SJCRH30 (cell line): Measurements from ENCODE around the gene SPINK4. TPM values are rescaled to one million over a fixed set of nuclear protein-coding genes. Genes with fewer than 3 reads are reported as not detected.
A peak's percentile ranks its signal among the peaks of the same experiment; 100 is the strongest.

ENCODE experiments used
- DNase-seq, 2 experiments: peaks; one replicate each; pipeline ENCODE4 v3.0.0-alpha.2; 2015 to 2020
- H3K27ac ChIP-seq: fragments of 250-450 bp; sonication (Bioruptor Pico); 2 replicates; pipeline ENCODE4 v1.5.1; 2020; ENCODE audit warnings: mild to moderate bottlenecking, moderate library complexity
- H3K27me3 ChIP-seq: fragments of 250-450 bp; sonication (Bioruptor Pico); 2 replicates; pipeline ENCODE4 v1.5.1; 2020; ENCODE audit warnings: mild to moderate bottlenecking, moderate library complexity
- H3K36me3 ChIP-seq: fragments of 250-450 bp; sonication (Bioruptor Pico); 2 replicates; pipeline ENCODE4 v1.5.1; 2020; ENCODE audit warnings: mild to moderate bottlenecking, moderate library complexity
- H3K4me1 ChIP-seq: fragments of 250-450 bp; sonication (Bioruptor Pico); 2 replicates; pipeline ENCODE4 v1.5.1; 2020; ENCODE audit warnings: mild to moderate bottlenecking, moderate library complexity
- H3K4me3 ChIP-seq: fragments of 250-450 bp; sonication (Bioruptor Pico); 2 replicates; pipeline ENCODE4 v1.5.1; 2020; ENCODE audit warnings: mild to moderate bottlenecking, moderate library complexity
- H3K9me3 ChIP-seq: fragments of 250-450 bp; sonication (Bioruptor Pico); replicated peaks from 2 replicates; pipeline ENCODE4 v1.5.1; 2020; ENCODE audit warnings: mild to moderate bottlenecking, moderate library complexity
- total RNA-seq: library from RNA; depleted of rRNA; stranded (reverse); fragments of >200 nt; shearing (Covaris generic); gene quantifications from 2 replicates; pipeline ENCODE4 v1.2.3, GENCODE V29; 2014

The SPINK4 gene
- total RNA-seq, 1 experiment from 2014 or later: not detected

DNA sequence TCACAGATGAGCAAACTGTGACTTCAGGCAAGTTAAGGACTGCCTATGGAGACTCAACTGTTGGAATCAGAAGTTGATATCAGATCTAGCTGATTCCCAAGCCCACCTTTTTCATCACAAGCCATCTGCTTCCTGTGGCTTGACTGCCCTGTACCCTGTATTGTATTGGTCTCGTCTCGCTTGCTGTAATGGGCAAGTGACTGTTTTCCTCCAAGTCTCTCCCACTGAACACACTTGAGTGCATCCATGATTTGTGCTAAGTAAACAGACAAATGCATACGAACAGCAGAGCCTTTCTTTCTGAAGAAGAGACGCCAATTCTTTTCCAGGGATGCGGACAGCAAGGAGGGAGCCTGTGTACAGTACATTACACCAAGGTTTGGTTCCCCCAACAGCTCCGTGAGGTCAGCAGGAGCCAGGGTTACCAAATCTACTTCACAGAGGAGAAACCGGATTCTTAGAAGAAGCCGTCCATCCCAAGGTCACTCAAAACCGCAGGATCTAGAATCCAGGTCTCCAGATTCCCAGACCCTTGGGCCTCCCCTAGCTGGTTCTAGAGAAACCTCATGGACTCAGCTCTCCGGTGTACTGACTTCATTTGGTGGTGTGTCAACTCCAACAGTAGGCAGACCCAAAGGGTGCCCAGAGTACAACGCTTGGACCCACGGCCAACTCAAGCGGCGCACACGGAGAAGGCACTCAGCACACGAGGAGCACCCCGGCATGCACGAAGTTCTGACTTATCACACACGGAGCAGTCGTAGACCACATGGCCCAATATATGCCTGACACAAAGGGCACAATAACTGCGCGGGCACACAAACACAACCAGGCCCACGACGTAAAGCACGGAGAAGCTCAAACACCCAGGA, 23.4 kb downstream of the SPINK4 start:
- H3K36me3 ChIP-seq: peaks cover 51% of the 10 kb centered on the region
- peak overlapping the region; percentile 75 for H3K27ac ChIP-seq

DNA sequence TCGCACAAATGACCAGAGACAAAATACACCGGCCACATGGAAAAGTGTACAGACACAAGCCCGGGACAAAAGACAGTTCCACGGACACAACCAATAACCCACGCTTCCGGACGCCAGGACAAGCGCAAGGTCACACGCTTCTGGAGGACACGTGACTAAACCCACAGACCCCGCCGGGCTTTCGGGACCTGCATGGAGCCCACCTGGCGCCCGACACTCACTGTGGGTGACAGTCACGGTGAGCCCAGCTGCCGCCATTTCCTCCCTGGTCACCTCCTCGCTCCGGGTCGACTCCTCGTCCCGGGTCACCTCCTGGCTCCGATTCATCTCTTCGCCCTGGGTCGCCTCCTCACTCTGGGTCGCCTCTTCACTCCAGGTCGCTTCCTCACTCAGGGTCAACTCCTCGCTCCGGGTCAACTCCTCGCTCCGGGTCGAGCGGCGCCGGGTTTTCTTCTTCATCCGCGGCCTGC, 24.1 kb downstream of the SPINK4 start:
- Histone ChIP-seq H3K36me3 (peaks cover 48% of the 10 kb centered on the region), H3K27me3 (no peaks in the 10 kb centered on the region)

More for the DNA sequence above, 23.4 kb downstream of the SPINK4 start:
- DNase-seq: peak; percentile 11 to 37
- H3K27me3 ChIP-seq: no peaks in the 10 kb centered on the region
- peak overlapping the region; percentile 93 for H3K4me3 ChIP-seq
- H3K9me3 ChIP-seq: no peaks in the 10 kb centered on the region
- H3K4me1 ChIP-seq: peaks cover 2% of the 10 kb centered on the region

DNA sequence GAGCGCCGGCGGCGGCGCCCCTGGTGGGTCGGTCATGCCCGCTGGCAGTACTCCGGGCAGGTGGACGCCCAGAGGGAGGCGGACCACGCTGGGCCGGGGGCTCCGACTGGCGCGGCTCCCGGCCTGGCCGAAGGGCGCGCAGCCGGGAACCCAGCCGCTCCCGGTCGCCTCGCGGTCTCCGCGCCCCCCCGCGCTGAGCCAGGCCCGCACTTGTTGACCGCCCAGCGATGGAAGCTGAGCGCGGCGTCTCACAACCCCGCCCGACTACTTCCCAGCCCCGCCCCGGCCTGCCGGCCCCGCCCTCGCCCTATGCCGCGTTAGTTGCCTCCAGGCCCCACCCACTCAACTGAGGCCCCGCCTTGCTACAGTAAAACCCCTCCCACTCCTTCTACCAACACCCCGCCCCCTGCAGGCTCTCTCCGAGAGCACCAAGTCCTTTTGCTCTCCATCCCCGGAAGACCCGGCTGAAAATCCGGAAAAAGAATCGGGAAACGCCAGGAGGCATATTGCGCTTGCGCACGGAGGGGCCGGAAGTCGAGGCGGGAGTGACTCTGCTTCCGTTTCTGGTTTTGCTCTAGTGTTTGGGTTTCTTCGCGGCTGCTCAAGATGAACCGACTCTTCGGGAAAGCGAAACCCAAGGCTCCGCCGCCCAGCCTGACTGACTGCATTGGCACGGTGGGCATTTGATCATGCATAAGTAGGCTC, 24.7 kb downstream of the SPINK4 start, which contains the start of the genes BAG1 and CHMP5:
TSS of gene BAG1 (minus strand) at position 236 of the 705 bp plus-strand sequence.
TSS of gene CHMP5 (plus strand) at position 577 of the 705 bp plus-strand sequence. CDS start at position 607, 30 bp downstream.
- Histone ChIP-seq H3K36me3 (peaks cover 44% of the 10 kb centered on the region), H3K27ac (peak within 1 kb of the TSS; percentile 75), H3K27me3 (no peaks in the 10 kb centered on the region), H3K4me3 (peak within 1 kb of the TSS; percentile 93), H3K9me3 (no peaks in the 10 kb centered on the region), H3K4me1 (peaks cover 2% of the 10 kb centered on the region)
- DNase-seq: peak; percentile 99

More for the DNA sequence above, 24.1 kb downstream of the SPINK4 start:
- Histone ChIP-seq H3K4me3 (peak overlapping the region; percentile 93), H3K4me1 (peaks cover 2% of the 10 kb centered on the region), H3K27ac (peak overlapping the region; percentile 75), H3K9me3 (no peaks in the 10 kb centered on the region)
- DNase-seq: peak; percentile 61 to 63

DNA sequence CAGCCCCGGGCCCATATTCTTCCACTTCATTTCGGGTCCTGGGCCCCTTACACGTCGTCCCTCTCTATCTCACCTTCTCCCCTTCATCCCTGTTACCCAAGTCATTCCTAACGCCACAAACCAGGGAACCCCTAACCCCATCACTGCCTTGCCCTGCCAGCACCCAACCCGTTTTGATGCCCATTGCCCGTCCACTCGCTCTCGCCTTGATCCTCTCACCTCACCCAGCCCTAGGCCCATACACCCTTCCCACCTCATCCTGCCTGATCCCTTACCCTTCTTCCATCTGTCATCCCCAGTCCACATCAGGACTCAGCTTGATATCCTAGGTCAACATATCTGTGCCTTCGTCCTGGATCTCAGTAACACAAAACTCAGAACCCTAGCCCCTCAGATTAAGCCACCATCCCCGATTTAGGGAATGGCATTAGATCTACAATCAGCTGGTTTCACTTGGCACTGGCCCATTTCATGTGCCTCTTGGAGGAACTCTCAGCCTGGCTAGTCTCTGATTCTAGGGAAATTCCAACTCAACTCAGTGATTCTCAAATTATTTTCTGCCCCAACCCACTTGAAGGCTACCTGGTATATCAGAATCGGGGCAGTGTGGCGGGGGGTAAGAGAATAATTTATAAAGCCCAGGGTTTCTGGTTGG, 25.4 kb downstream of the SPINK4 start:
- peaks cover 41% of the 10 kb centered on the region for H3K36me3 ChIP-seq
- no peak for DNase-seq
- H3K27ac ChIP-seq: peak overlapping the region; percentile 45
- peak overlapping the region; percentile 93 for H3K4me3 ChIP-seq
- peaks cover 2% of the 10 kb centered on the region for H3K4me1 ChIP-seq
- no peaks in the 10 kb centered on the region for H3K9me3 ChIP-seq
- no peaks in the 10 kb centered on the region for H3K27me3 ChIP-seq

DNA sequence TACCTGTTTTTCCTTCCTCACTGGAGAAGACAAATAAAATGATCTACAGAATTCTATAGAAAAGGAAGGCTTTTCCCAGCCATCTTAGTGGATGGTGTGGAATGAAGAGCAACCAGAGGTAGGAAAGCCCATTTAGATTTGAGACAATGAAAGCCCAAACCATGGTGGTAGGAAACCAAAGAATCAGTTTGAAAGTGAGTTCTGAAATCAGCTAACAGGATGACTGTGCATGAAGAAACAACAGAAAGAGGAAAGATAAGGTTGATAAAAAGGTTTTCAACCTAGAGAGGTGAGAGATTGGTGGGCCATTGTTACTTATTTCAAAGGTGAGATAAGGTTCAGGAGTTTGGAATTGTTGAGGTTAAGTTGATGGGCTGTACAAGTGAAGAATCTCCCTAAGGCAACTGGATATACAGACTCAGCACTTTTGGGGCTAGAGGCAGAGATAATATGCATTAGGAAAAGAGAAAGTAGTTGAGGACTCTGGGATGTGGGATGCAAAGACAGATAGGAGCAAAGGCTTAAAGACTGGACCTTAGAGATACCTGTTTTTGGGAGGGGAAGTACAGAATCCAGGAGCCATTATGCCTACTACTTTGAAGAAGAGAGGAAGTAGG, 27.3 kb downstream of the SPINK4 start:
- peaks cover 2% of the 10 kb centered on the region for H3K4me1 ChIP-seq
- H3K36me3 ChIP-seq: peaks cover 36% of the 10 kb centered on the region
- H3K27ac ChIP-seq: no peak overlapping the region
- no peaks in the 10 kb centered on the region for H3K27me3 ChIP-seq
- no peak for DNase-seq
- H3K9me3 ChIP-seq: no peaks in the 10 kb centered on the region
- H3K4me3 ChIP-seq: no peak overlapping the region

DNA sequence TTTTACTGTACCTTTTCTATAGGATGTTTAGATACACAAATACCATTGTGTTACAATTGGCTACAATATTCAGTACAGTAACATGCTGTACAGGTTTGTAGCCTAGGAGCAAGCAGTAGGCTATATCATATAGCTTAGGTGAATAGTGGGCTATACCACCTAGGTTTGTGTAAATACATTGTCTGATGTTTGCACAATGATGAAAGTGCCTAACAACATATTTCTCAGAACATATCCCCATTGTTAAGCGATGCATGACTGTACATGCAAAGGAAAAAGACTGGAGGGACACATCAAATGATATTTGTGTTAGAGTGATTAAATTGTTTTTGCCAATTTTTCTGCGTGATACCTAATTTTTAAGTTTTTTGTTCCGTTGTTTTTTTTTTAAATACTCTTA, 30.2 kb downstream of the SPINK4 start:
- DNase-seq: no peak
- Histone ChIP-seq H3K4me1 (peaks cover 26% of the 10 kb centered on the region), H3K9me3 (no peaks in the 10 kb centered on the region), H3K4me3 (no peak overlapping the region), H3K36me3 (peaks cover 46% of the 10 kb centered on the region), H3K27me3 (no peaks in the 10 kb centered on the region; the same call in 1 of the 2 replicates), H3K27ac (no peak overlapping the region)

DNA sequence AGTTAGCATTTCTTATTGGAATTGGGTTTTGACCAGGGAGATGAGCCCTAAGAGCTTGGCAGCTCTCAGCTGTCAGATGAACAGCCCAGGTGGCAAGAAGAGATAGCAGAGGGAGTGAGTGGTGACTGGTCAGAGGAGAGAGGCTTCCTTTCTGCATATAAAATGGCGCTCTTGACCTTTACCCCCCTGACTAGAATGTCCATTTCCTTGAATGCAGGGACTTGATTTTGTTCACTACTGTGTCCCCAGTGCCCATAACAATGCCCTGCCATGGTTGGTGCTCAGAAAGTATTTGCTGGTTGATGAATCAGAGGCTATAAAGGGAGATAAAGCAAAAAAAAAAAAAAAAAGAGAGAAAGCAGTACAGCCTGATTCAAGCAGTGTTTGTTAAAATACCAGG, 32.1 kb downstream of the SPINK4 start:
- Histone ChIP-seq H3K9me3 (no peaks in the 10 kb centered on the region), H3K4me1 (peaks cover 26% of the 10 kb centered on the region), H3K36me3 (peaks cover 58% of the 10 kb centered on the region), H3K27ac (no peak overlapping the region), H3K4me3 (no peak overlapping the region), H3K27me3 (no peaks in the 10 kb centered on the region; the same call in 1 of the 2 replicates)
- no peak for DNase-seq

DNA sequence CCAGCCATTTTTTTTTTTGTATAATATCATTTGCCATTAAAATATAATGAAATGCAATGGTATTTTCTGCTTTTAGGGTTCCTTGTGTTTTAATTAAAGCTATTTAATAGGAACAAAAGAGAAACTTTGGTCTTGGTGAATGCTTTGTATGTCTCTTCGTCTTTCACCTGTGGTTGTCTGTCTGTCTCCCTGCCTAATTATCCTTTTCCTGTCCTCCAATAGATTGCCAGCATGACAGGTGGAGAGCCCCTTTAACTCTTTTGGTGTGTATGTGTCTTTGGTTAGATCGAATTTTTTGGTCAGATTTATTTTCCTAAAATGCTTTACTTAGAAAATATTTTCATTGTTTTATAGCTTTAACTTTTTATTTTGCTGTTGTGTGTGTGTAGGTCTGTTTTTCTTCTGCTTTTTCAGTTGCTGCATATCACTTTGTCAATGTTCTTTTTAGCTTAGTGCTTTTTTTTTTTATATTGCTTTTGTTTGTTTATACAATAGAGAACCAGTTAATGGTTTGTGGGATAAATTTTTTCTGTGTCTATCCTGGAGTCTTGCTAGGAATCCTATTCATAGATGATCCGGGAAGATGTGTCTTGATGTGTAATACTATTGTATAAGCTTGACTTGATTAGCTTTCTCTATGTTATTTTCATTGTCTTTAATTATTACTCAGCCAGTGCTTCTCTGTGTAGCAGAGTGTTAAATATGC, 33.5 kb downstream of the SPINK4 start:
- Histone ChIP-seq H3K27ac (peak overlapping the region; percentile 69), H3K4me1 (peaks cover 26% of the 10 kb centered on the region), H3K4me3 (no peak overlapping the region), H3K9me3 (no peaks in the 10 kb centered on the region), H3K36me3 (peaks cover 56% of the 10 kb centered on the region), H3K27me3 (no peaks in the 10 kb centered on the region; the same call in 1 of the 2 replicates)
- DNase-seq: peak; percentile 61 to 81

DNA sequence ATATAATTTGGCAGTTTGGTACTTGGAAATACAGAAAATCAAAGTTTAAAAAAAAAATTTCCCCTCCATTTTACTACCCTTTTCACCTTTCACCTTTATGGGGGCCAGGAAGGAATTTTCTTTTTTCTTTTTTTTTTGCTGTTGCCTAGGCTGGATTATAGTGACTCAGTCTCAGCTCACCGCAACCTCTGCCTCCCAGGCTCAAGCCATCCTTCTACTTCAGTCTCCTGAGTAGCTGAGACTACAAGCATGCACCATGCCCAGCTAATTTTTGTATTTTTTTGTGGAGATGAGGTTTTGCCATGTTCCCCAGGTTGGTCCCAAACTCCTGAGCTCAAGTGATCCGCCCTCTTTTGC, 34.0 kb downstream of the SPINK4 start:
- no peak for DNase-seq
- Histone ChIP-seq H3K27ac (peak overlapping the region; percentile 69), H3K36me3 (peaks cover 54% of the 10 kb centered on the region), H3K9me3 (no peaks in the 10 kb centered on the region), H3K4me3 (no peak overlapping the region), H3K4me1 (peaks cover 26% of the 10 kb centered on the region), H3K27me3 (no peaks in the 10 kb centered on the region; the same call in 1 of the 2 replicates)

DNA sequence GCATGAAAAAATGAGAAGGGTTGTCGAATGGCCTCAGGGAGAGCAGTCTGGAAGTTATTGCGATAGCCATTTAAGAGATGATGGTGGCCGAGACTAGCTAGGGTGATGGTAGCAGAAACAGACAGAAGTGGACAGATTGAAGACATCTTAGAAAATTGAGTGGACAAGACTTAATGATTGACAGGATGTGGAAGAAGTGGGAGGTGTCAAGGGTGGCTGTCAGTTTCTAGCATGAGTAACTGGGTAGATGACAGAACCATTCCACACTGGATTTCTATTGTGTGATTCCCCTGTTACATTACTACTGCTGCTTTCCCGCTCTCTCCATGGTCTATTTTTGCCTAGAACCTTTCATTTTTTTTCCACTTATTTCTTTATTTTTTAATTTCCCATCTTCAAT, 37.5 kb downstream of the SPINK4 start:
- DNase-seq: no peak
- Histone ChIP-seq H3K27ac (no peak overlapping the region), H3K9me3 (no peaks in the 10 kb centered on the region), H3K27me3 (no peaks in the 10 kb centered on the region; the same call in 1 of the 2 replicates), H3K4me1 (peaks cover 26% of the 10 kb centered on the region), H3K36me3 (peaks cover 55% of the 10 kb centered on the region), H3K4me3 (no peak overlapping the region)

DNA sequence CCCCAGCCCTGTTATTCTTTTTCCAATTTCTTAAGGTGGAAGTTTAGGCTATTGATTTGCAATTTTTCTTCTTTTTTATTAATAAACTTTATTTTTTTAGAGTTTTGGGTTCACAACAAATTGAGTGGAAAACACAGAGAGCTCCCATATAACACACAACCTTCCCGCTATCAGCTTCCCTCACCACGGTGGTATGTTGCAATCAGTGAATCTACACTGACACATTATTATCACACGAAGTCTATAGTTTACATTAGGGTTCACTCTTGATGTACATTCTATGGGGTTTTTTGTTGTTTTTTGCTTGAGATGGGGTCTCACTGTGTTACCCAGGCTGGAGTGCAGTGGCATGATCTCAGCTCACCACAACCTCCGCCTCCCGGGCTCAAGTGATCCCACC, 45.5 kb downstream of the SPINK4 start:
- Histone ChIP-seq H3K4me1 (no peaks in the 10 kb centered on the region), H3K4me3 (no peak overlapping the region), H3K27me3 (no peaks in the 10 kb centered on the region), H3K27ac (no peak overlapping the region), H3K9me3 (no peaks in the 10 kb centered on the region), H3K36me3 (peaks cover 13% of the 10 kb centered on the region)
- DNase-seq: no peak

DNA sequence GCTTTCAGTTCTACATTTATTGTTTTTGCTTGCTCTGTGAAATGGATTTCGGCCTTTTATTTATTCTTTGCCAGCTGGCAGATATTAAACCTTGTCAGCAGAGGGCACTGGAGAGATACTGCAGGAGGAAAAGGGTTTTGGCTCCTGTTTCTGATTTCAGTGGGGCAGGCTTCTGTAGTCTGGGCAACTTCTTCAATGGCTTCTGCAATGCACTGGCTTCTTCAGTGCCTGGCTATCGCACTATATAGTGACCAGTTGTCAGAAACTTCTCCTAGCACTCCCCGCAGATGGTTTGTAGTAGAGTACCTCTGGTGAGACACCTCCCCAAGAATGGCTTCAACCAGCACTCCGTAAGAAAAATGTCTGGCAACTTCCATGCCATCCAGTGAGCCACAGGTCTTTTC, 47.1 kb downstream of the SPINK4 start:
- DNase-seq: peak; percentile 51 to 75
- Histone ChIP-seq H3K36me3 (peaks cover 1% of the 10 kb centered on the region), H3K4me3 (no peak overlapping the region), H3K27ac (no peak overlapping the region), H3K9me3 (no peaks in the 10 kb centered on the region), H3K27me3 (no peaks in the 10 kb centered on the region), H3K4me1 (no peaks in the 10 kb centered on the region)

DNA sequence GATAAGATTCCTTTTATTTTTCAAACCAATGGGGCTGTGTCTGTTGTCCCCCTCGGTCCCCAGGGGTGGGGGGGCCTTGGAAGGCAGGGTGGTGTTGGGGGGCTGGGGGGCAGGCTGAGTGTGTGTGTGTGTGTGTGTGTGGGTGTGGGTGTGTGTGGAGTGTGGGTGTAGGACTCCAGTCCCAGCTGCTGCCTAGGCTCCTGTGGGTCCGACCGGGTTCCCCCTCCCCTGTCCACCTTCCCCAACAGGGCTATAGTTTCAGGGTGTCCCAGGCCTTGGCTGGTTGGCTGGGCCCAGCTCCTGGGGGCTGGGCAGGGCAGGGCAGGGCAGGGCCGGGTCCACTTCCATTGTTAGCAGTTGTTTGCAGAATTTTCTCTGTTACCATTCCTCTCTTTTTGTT, 48.3 kb downstream of the SPINK4 start:
- Histone ChIP-seq H3K9me3 (no peaks in the 10 kb centered on the region), H3K27ac (no peak overlapping the region), H3K4me3 (no peak overlapping the region), H3K27me3 (no peaks in the 10 kb centered on the region), H3K4me1 (no peaks in the 10 kb centered on the region), H3K36me3 (peaks cover 4% of the 10 kb centered on the region; the same call in 1 of the 2 replicates)
- DNase-seq: no peak
